Loucy (cell line): Measurements from ENCODE around the gene ATF2.

Experiments used
- H2AFZ ChIP-seq: fragments of 200-600 bp; sonication (generic); 2 replicates; pipeline ENCODE4 v1.6.0; 2016; ENCODE audit warnings: antibody characterized with exemption, mild to moderate bottlenecking, low read length, moderate library complexity
- H3F3A ChIP-seq: fragments of 200-600 bp; 2 replicates; pipeline ENCODE4 v1.6.0; 2016; ENCODE audit warnings: antibody characterized with exemption, low read depth, mild to moderate bottlenecking
- H3K27me3 ChIP-seq: fragments of 200-600 bp; sonication (generic); 2 replicates; pipeline ENCODE4 v1.6.1; 2014; ENCODE audit warnings: low read length, mild to moderate bottlenecking; ENCODE audit not compliant: insufficient read depth, poor library complexity, severe bottlenecking
- H3K36me3 ChIP-seq: fragments of 200-600 bp; sonication (generic); 2 replicates; pipeline ENCODE4 v1.6.1; 2016; ENCODE audit warnings: low read length; ENCODE audit not compliant: insufficient read depth
- H3K4me1 ChIP-seq: fragments of 200-600 bp; sonication (generic); 2 replicates; pipeline ENCODE4 v1.5.1; 2014; ENCODE audit warnings: low read length, mild to moderate bottlenecking; ENCODE audit not compliant: insufficient read depth, poor library complexity, severe bottlenecking
- H3K4me2 ChIP-seq: fragments of 200-600 bp; sonication (generic); 2 replicates; pipeline ENCODE4 v1.6.0; 2014; ENCODE audit warnings: antibody characterized with exemption, low read length, low read depth, mild to moderate bottlenecking; ENCODE audit not compliant: poor library complexity, severe bottlenecking
- H3K4me3 ChIP-seq: fragments of 200-600 bp; sonication (generic); 2 replicates; pipeline ENCODE4 v1.5.1; 2014; ENCODE audit warnings: low read length, mild to moderate bottlenecking, mixed read lengths; ENCODE audit not compliant: poor library complexity, severe bottlenecking
- H3K79me2 ChIP-seq: fragments of 200-600 bp; sonication (generic); 2 replicates; pipeline ENCODE4 v1.6.1; 2014; ENCODE audit warnings: low read length; ENCODE audit not compliant: insufficient read depth
- H3K9ac ChIP-seq: fragments of 200-600 bp; sonication (generic); 2 replicates; pipeline ENCODE4 v1.6.0; 2014; ENCODE audit warnings: mild to moderate bottlenecking, low read depth, low read length, moderate library complexity; ENCODE audit not compliant: poor library complexity, severe bottlenecking
- H3K9me2 ChIP-seq: fragments of 200-600 bp; sonication (generic); replicated peaks from 2 replicates; pipeline ENCODE4 v1.6.1; 2016; ENCODE audit warnings: low read depth, low read length, mixed read lengths
- H3K9me3 ChIP-seq: fragments of 200-600 bp; sonication (generic); 2 replicates; pipeline ENCODE4 v1.6.1; 2014; ENCODE audit warnings: mild to moderate bottlenecking, antibody characterized with exemption, low read length, low read depth; ENCODE audit not compliant: insufficient read depth
- H4K20me1 ChIP-seq: fragments of 200-600 bp; sonication (generic); 2 replicates; pipeline ENCODE4 v1.6.0; 2014; ENCODE audit warnings: antibody characterized with exemption, low read length, mild to moderate bottlenecking; ENCODE audit not compliant: insufficient read depth, poor library complexity, severe bottlenecking
- CTCF ChIP-seq: fragments of 200-600 bp; sonication (generic); conservative IDR thresholded peaks from 2 replicates; pipeline ENCODE4 v1.5.1; 2014; ENCODE audit warnings: mild to moderate bottlenecking, antibody characterized with exemption, low read length
- EZH2phosphoT487 ChIP-seq: fragments of 200-600 bp; IDR thresholded peaks from 2 replicates; pipeline ENCODE4 v1.6.1; 2018; ENCODE audit warnings: antibody characterized with exemption, mild to moderate bottlenecking, moderate library complexity, borderline replicate concordance

Gene ATF2

GRCh38 chr2:175170659-175171304 is 2.8 kb upstream of the ATF2 start:
- Histone ChIP-seq H3K9me3 (no peaks in the 10 kb centered on the region), H3K36me3 (no peaks in the 10 kb centered on the region), H4K20me1 (peaks cover 21% of the 10 kb centered on the region), H3K4me2 (no peak overlapping the region), H3K4me1 (peaks cover 12% of the 10 kb centered on the region), H3K27me3 (no peaks in the 10 kb centered on the region), H3K9me2 (no peaks in the 10 kb centered on the region), H3K4me3 (no peak overlapping the region), H3F3A (no peaks in the 10 kb centered on the region), H3K9ac (no peak overlapping the region), H3K79me2 (peaks cover 36% of the 10 kb centered on the region), H2AFZ (no peak overlapping the region)
- no peak for TF ChIP-seq CTCF
- TF ChIP-seq EZH2phosphoT487, result no peak

GRCh38 chr2:175169191-175169590 is 1.2 kb upstream of the ATF2 start:
- Histone ChIP-seq H4K20me1 (peaks cover 37% of the 10 kb centered on the region), H3K9me2 (no peaks in the 10 kb centered on the region), H3K4me2 (peak overlapping the region; percentile 64), H3F3A (no peaks in the 10 kb centered on the region), H3K4me3 (peak overlapping the region; percentile 81), H3K36me3 (no peaks in the 10 kb centered on the region), H3K9ac (peak overlapping the region; percentile 77), H3K4me1 (peaks cover 24% of the 10 kb centered on the region), H3K79me2 (peaks cover 45% of the 10 kb centered on the region), H3K9me3 (no peaks in the 10 kb centered on the region), H2AFZ (no peak overlapping the region), H3K27me3 (no peaks in the 10 kb centered on the region)
- TF ChIP-seq EZH2phosphoT487 (no peak), CTCF (no peak)

- H3K36me3 ChIP-seq, result no peaks in the 10 kb centered on the region
- peaks cover 51% of the 10 kb centered on the region for H3K79me2 ChIP-seq
Measured at GRCh38 chr2:175168564-175168945, 552 bp upstream of the ATF2 start.

More at GRCh38 chr2:175168564-175168945, 552 bp upstream of the ATF2 start:
- H3K27me3 ChIP-seq, result no peaks in the 10 kb centered on the region
- H4K20me1 ChIP-seq, result peaks cover 41% of the 10 kb centered on the region
- peak overlapping the region; percentile 86 for H2AFZ ChIP-seq
- H3K9ac ChIP-seq, result peak overlapping the region; percentile 77
- H3K4me1 ChIP-seq, result peaks cover 24% of the 10 kb centered on the region
- no peaks in the 10 kb centered on the region for H3F3A ChIP-seq
- H3K4me3 ChIP-seq, result peak overlapping the region; percentile 81
- H3K9me2 ChIP-seq, result no peaks in the 10 kb centered on the region
- no peak for TF ChIP-seq EZH2phosphoT487
- TF ChIP-seq CTCF, result no peak
- no peaks in the 10 kb centered on the region for H3K9me3 ChIP-seq
- H3K4me2 ChIP-seq, result peak overlapping the region; percentile 64
